EL (cell line): ENCODE results near the gene GABRR1.
"Not testable (repeated sequence)": the region's sequence is repeated elsewhere in the genome, so short reads cannot be mapped to it uniquely, and the experiment has no call there.

Experiments used
- DNase-seq: peaks from one replicate; pipeline ENCODE4 v3.0.0-alpha.2; 2016

The GABRR1 gene

GRCh38 chr6:89148016-89148750 is 69.0 kb downstream of the GABRR1 start:
- DNase-seq = peak; percentile 58

GRCh38 chr6:89146718-89147700 is 70.1 kb downstream of the GABRR1 start:
- DNase-seq = peak; percentile 74

GRCh38 chr6:89145956-89146717 is 71.0 kb downstream of the GABRR1 start, which contains the start of gene PM20D2:
Gene PM20D2 (plus strand): TSS chr6:89146055. CDS start chr6:89146145, 90 bp downstream.
- DNase-seq = peak; percentile 71

GRCh38 chr6:89145091-89145955 is 71.8 kb downstream of the GABRR1 start:
- peak; percentile 59 for DNase-seq

- peak; percentile 7 for DNase-seq
Observed at GRCh38 chr6:89144354-89144906, 72.7 kb downstream of the GABRR1 start.

GRCh38 chr6:89140347-89141156 is 76.6 kb downstream of the GABRR1 start:
- DNase-seq = peak; percentile 57

- peak; percentile 73 for DNase-seq
Observed at GRCh38 chr6:89139509-89140346, 77.4 kb downstream of the GABRR1 start.

- DNase-seq = no peak
Observed at GRCh38 chr6:89138173-89138572, 79.0 kb downstream of the GABRR1 start.

- DNase-seq = no peak
Observed at GRCh38 chr6:89134723-89135122, 82.4 kb downstream of the GABRR1 start.

GRCh38 chr6:89133981-89134380 is 83.2 kb downstream of the GABRR1 start:
- no peak for DNase-seq

GRCh38 chr6:89132057-89132456 is 85.1 kb downstream of the GABRR1 start:
- DNase-seq = no peak

GRCh38 chr6:89131599-89131998 is 85.6 kb downstream of the GABRR1 start:
- no peak for DNase-seq

GRCh38 chr6:89128256-89128671 is 88.9 kb downstream of the GABRR1 start:
- not testable (repeated sequence) for DNase-seq
